ENCODE data around the gene KRTAP5-3.
A peak's percentile ranks its signal among the peaks of the same experiment; 100 is the strongest.

The KRTAP5-3 gene

DNA sequence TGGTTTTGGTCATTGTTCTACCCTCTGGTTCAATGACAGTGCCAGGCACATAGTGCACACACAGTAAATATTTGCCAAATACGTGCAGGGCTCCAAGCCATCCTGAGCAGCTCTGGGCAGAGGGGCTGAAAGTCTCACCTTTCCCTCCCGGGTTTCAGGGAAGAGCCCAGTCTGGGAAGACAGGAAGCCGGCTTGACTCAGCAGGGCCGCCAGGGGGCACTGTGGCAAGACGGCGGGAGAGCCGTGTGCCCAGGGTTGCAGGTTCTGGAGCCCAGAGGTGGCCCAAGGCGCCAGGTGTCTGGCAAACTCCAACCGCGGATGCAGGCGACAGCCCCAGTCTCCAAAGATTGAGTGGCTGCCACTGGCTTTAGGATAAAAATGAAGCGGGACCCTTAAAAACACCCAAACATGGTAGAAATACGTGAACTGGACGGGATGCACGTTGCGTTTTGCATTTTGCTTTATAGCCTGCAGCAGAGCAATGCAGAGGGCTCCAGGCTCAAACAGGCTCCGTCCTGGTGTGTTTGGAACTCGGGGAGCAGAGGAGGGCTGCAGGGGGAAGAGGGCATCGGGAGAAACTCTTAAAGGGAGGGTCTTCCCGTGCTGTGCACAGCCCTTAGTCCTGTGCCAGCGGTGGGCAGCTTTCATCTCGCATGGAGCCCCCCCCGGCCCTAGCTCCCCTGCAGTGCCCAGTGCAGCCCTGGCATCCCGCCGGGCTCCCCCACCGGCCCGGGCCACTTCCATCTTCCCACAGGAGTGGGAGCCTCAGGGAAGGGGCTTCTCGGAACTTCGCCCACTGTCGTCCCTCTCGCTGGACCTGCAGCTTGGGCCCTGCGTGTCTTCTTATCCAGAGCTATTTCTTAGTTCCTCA, 32.0 kb upstream of the KRTAP5-3 start:
- H3K4me1 ChIP-seq: no peaks in the 10 kb centered on the region
- intact Hi-C loops (cut with DNase I; ENCODE audit: low total_unique reads): no loop called here
- H3K4me3 ChIP-seq: no peak overlapping the region
- TF ChIP-seq, protein P1, sequence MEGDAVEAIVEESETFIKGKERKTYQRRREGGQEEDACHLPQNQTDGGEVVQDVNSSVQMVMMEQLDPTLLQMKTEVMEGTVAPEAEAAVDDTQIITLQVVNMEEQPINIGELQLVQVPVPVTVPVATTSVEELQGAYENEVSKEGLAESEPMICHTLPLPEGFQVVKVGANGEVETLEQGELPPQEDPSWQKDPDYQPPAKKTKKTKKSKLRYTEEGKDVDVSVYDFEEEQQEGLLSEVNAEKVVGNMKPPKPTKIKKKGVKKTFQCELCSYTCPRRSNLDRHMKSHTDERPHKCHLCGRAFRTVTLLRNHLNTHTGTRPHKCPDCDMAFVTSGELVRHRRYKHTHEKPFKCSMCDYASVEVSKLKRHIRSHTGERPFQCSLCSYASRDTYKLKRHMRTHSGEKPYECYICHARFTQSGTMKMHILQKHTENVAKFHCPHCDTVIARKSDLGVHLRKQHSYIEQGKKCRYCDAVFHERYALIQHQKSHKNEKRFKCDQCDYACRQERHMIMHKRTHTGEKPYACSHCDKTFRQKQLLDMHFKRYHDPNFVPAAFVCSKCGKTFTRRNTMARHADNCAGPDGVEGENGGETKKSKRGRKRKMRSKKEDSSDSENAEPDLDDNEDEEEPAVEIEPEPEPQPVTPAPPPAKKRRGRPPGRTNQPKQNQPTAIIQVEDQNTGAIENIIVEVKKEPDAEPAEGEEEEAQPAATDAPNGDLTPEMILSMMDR (IDR thresholded peaks at IDR 0.05): peak; percentile 43 to 69
- no peak overlapping the region for H3K27ac ChIP-seq
- no peak for DNase-seq
- H3K27me3 ChIP-seq: peaks cover 0 to 61% of the 10 kb centered on the region in 2 donors
- no peaks in the 10 kb centered on the region for H3K9me3 ChIP-seq
- no peaks in the 10 kb centered on the region for H3K36me3 ChIP-seq

GRCh38 chr11:1639666-1640065, 31.4 kb upstream of the KRTAP5-3 start:
- peaks cover 0 to 56% of the 10 kb centered on the region in 2 donors for H3K27me3 ChIP-seq
- H3K36me3 ChIP-seq: no peaks in the 10 kb centered on the region
- no peaks in the 10 kb centered on the region for H3K9me3 ChIP-seq
- intact Hi-C loops (cut with DNase I; ENCODE audit: low total_unique reads): no loop called here
- H3K4me1 ChIP-seq: no peaks in the 10 kb centered on the region
- H3K4me3 ChIP-seq: no peak overlapping the region
- no peak for DNase-seq
- TF ChIP-seq, protein P1 (IDR thresholded peaks at IDR 0.05): no peak
- H3K27ac ChIP-seq: no peak overlapping the region

DNA sequence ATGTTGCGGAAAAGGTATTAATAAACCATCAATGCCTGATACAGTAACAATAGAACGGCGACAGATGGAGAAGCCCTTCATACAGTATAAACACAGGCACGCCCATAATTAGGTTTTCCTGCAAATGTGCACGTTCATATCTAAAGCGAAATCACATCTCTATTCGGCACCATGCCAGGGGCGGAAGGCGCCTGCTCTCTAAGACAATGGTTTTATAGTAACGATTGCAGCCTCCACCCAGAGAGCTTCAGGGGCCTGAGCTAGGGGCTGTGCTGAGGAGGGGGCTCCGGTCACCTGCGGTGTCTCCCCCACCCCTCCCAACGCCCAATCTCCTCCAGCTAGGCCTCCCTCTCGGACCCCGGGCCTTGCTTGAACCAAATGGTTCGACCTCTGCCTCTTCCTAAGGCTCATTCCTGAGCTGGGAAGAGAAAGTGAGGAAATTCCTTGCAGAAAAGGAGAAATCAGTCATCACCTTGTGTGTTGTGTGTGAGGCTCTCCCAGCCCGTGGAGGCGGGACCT, 30.9 kb upstream of the KRTAP5-3 start:
- TF ChIP-seq, protein P1 (IDR thresholded peaks at IDR 0.05): no peak
- intact Hi-C loops (cut with DNase I; ENCODE audit: low total_unique reads): no loop called here
- Histone ChIP-seq H3K4me3 (no peak overlapping the region), H3K27me3 (peaks cover 0 to 57% of the 10 kb centered on the region in 2 donors), H3K9me3 (no peaks in the 10 kb centered on the region), H3K36me3 (no peaks in the 10 kb centered on the region), H3K4me1 (no peaks in the 10 kb centered on the region), H3K27ac (no peak overlapping the region)
- DNase-seq: no peak

DNA sequence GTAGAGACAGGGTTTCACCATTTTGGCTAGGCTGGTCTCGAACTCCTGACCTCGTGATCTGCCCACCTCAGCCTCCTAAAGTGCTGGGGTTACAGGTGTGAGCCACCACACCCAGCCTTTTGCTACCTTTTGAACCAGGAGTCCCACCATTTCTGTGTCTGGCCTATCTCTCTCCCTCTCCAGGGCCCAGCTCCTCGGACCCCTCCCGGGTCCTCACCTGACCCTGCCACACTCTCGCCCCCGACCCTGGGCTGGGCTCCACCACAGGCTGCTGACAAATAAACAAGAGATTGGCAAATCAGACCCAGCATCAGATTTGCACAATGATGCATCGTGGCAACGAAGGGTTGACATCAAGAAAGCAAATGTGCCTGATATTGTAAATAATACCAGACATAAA, 30.1 kb upstream of the KRTAP5-3 start:
- Histone ChIP-seq H3K36me3 (no peaks in the 10 kb centered on the region), H3K9me3 (no peaks in the 10 kb centered on the region), H3K27ac (no peak overlapping the region), H3K4me1 (no peaks in the 10 kb centered on the region), H3K27me3 (peaks cover 0 to 63% of the 10 kb centered on the region in 2 donors), H3K4me3 (no peak overlapping the region)
- DNase-seq: no peak
- intact Hi-C loops (cut with DNase I; ENCODE audit: low total_unique reads): no loop called here
- TF ChIP-seq, protein P1 (IDR thresholded peaks at IDR 0.05): no peak

- H3K4me1 ChIP-seq: no peaks in the 10 kb centered on the region
- no peaks in the 10 kb centered on the region for H3K36me3 ChIP-seq
- DNase-seq: no peak
- no peak overlapping the region for H3K4me3 ChIP-seq
- H3K27me3 ChIP-seq: peaks cover 0 to 61% of the 10 kb centered on the region in 2 donors
- no peaks in the 10 kb centered on the region for H3K9me3 ChIP-seq
- TF ChIP-seq, protein P1 (IDR thresholded peaks at IDR 0.05): no peak
- intact Hi-C loops (cut with DNase I; ENCODE audit: low total_unique reads): no loop called here
- no peak overlapping the region for H3K27ac ChIP-seq
Observed at GRCh38 chr11:1637628-1638027, 29.4 kb upstream of the KRTAP5-3 start.
